Left forelimb (tissue), 1 donor: ENCODE results near the gene COX8C.
"Not testable (repeated sequence)": the region's sequence is repeated elsewhere in the genome, so short reads cannot be mapped to it uniquely, and the experiment has no call there.

Experiments used
- DNase-seq: peaks from one replicate; pipeline ENCODE4 v3.0.0-alpha.2; 2018; ENCODE audit warnings: low spot score

COX8C gene

DNA sequence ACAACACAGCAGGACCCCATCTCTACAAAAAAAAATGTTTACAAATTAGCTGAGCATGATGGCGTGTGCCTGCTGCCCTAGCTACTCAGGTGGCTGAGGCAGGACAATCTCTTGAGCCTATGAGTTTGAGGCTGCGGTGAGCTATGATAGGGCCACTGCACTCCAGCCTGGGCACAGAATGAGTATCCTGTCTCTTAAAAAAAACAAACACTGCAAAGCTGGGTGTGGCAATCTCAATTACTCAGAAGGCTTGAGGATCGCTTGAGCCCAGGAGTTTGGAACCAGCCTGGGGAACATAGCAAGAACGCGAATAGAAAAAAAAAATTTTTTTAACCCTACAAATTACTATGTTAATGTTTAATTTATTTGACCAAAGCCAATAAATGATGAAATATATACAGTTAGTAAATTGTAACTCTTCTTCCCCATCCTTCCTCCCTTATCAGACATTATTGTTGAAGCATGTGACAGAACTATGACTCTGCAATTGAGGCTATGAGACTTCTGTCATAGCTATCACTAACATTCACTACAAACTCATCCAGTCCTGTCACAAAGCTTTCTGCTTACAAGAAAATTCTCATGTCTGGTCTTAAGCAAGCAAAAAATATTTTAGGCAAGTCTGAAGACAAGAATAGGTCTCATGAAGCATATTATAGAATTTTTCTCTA is 23.9 kb upstream of the COX8C start:
- DNase-seq: no peak

DNA sequence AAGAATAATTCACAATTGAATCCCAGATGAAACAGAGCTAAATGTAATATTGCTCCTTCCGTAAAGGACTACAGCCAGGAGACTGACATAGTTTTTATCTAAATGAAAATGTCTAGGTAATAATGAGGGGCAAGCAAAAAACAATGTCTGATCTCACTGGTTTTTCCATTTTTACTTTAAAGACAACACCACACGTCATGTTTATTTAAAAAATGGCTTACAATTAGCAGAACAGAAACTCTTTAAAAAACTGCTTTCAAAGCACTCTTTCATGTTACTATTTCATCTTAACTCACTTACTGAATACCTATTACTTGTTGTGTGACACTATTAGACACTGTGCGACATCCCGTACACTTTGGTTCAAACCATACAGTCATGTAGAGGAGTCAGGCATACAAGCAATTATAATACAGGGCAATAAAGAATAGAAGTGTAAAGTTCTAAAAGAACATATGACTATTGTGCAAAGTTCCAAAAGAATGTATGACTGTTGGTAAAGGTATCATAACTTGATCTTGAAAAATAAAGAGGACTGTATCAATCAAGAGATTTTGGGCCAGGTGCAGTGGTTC is 23.3 kb upstream of the COX8C start:
- DNase-seq: no peak

DNA sequence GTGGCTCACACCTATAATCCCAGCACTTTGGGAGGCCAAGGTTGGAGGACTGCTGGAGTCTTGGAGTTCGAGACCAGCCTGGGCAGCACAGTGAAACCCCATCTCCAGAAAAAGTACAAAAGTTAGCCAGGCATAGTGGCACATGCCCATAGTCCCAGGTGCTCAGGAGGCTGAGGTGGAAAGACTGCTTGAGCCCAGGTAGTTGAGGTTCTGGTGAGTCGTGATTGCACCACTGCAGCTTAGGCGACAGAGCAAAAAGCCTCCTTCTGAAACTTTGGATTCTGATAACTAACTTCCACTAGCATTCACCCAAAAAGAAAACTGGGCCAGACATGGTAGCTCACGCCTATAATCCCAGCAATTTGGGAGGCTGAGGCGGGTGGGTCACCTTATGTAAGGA is 20.8 kb upstream of the COX8C start:
- DNase-seq: no peak

DNA sequence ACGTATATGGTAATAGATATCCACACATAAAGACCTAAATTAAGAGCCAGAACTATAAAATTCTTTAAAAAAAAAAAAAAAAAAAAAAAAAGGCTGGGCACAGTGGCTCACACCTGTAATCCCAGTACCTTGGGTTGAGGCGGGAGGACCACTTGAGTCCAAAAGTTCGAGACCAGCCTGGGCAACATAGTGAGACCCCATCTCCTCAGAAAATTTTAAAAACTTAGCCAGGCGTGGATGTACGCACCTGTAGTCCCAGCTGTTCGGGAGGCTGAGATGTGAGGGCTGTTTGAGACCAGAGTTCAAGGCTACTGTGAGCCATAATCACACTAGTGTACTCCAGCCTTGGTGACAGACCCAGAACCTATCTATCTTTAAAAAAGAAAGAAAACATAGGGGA is 18.4 kb upstream of the COX8C start:
- no peak for DNase-seq

DNA sequence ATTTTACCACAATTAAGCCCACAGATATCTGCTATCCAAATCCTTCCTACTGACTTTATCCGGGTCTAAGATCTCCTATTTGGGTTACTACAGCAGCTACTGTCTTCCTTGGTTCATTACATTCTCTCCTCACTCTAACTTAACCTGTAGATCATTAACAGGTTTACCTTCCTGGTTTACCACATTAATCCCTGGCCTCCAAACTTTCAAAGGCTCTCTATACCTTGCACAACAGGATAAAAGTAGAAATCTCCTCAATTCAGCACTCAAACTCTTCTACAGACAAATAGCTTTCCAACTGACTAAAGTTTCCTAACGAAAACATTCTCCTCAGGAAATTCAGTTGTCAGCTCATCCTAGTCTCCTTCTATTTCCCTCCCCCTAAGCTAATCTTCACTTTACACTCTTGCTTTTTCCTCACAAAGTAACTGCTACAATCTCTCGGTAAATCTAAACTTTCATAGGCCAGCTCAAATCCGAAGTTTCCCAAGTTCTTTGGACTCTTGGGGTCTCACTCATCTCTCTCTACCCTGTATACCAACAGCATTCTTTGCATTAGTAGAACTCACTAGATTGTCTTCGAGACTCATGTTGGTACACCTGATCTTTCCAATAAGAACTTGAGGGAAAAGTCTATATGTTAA is 16.9 kb upstream of the COX8C start:
- DNase-seq: no peak

DNA sequence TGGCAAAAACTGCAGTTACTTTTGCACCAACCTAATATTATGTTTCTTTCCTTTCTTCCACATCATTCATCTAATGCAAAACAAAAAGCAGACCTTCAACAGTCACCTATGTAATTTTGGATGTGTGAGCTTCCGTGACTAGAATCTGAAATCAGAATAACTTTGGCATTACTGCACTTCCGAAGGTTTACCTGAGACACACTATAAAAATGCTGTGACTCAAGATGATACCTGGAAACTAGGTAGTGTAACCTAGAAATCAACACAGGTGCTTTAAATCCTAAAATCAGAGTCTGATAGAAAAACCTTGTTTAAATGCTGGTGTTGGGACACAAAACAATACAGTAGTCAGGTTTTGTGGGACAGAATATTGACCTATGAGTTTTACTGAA is 16.4 kb upstream of the COX8C start:
- no peak for DNase-seq

DNA sequence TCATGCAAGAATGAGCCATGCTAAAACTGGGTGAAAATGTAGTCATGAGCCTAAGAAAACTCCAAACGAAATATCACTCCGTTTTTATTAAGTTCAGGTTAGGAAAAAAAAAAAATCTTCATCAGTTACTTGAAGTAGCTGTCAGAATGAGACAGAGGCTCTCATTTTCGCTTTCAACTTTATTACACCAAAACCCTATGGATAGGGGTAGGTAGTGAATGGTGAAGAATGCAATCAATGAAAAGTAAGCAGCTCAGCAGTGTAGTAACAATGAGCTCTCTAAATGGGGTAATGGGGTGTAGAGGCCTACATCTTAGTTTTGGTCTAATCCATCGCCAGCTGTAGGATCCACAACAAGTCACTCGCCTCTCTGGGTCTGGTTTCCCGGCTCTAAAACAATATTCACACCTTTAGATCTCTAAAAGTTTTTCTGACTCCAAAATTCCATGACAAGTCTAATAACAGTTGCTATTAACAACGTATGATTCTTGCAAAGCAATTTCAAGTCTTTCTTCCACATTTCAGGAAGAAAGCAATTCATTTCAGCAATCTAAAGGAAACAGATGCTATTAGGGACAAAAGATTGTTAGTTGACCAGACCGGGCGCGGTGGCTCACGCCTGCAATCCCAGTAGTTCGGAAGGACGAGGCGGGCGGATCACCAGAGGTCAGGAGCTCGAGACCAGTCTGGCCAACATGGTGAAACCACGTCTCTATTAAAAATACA is 15.8 kb upstream of the COX8C start:
- DNase-seq: no peak

DNA sequence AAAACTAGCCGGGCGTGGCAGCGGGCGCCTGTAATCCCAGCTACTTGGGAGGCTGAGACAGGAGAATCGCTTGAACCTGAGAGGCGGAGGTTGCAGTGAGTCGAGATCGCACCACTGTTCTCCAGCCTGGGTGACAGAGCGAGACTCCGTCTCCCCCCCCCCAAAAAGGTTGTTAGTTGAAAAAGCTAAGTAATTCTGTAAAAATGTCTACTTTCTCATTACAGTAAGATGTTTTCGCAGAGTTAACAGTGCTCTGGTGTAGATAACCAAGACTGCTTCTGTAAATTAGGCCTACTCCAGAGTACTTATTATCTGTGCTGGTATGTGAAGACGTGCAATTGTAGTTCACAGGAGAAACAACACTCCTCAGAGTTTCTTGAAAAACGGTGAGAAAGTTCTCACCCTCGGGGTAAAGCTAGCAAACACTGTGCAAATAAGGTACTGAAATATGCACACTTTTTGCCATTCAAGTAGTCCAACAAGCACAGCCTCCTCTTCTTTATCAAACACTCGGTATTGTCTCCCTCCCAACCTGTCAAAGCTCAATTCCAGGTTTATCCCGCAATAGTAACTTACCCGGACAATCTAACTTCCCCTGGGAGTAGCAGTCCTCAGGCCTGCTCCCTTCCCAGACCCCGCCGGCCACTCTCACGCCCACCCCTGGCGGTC is 15.1 kb upstream of the COX8C start:
- no peak for DNase-seq

DNA sequence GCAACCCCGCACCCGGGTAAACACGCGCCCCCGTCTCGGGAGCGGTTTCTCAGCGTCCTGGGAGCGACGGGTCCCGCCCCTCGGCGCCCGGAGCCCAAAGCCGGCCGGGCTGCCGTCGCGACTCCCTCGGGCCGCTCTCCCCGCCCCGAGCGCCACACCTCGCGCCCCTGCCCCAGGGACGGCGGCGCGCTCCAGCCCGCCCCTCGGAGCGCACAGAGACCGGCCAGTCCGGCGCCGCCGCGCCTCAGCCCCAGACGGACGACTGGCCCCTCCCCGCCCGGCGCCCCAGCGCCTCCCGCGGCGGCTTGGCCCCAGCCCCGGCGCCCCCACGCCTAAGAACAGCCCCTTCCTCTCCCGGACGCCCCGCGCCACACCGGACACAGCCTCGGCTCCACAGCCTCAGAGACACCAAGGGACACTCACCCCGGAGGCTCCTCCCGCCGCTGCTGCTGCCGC is 14.6 kb upstream of the COX8C start:
- peak; percentile 68 for DNase-seq

DNA sequence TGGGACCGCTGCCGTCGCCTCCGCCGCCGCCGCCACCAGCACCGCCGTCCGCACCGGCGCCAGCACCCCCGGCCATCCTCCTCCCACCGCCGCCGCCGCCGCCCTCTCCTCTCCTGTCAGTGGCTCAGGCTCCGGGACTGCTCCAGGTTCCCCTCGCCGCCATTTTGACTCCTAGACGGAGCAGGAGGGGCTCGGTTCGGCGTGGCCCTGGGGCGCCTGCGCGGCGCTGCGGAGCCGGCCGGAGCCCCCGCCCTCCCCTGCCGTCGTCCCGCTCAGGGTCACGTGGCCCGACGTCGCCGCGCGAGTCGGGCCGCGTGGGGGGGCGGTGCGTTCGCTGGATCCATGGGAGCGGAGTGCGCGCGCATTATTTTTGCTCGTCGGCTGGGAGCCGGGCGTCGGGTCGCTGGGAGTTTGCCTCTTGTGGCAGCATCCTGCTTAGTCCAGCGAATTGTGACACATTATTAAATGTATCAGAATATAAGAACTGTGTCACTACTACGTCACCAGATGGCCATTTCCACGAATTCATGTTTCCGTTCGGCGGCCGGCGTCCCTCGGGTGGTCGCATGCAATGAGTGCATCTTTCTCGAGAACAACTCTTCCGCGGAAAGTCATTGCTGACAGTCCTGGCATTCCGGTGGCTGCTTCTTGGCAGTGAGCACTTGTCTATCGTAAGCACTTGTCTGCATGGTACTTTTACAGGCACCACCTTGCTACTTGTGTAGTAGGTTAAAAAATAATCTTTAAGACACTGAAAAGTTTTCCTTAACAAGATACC is 13.9 kb upstream of the COX8C start, which contains the start of gene BTBD7:
Gene BTBD7 (minus strand): TSS at position 184 of the 778 bp plus-strand sequence. CDS start 36,985 bp downstream, outside the sequence.
- peak; percentile 96 for DNase-seq

DNA sequence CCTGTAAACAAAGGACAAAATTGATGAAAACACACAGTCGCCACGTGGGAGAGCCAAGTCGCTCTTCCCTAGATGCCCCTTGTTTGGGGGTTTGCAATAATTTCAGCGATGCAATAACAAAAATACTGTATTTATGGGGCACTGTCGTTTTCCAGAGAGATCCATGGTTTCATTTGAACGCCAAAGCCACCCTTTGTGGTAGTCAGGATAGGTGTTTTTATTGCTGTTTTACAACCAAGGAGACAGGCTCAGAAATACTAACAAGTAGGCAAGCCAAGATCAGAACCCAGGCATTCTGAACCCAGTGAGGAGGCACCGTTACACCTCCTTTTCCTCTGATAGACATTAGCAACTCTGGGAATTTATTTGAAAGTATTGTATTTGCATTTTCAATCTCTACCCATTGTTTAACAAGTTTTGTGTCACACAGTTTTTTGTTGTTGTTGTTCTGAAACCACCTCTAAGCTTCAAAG is 13.3 kb upstream of the COX8C start:
- no peak for DNase-seq

DNA sequence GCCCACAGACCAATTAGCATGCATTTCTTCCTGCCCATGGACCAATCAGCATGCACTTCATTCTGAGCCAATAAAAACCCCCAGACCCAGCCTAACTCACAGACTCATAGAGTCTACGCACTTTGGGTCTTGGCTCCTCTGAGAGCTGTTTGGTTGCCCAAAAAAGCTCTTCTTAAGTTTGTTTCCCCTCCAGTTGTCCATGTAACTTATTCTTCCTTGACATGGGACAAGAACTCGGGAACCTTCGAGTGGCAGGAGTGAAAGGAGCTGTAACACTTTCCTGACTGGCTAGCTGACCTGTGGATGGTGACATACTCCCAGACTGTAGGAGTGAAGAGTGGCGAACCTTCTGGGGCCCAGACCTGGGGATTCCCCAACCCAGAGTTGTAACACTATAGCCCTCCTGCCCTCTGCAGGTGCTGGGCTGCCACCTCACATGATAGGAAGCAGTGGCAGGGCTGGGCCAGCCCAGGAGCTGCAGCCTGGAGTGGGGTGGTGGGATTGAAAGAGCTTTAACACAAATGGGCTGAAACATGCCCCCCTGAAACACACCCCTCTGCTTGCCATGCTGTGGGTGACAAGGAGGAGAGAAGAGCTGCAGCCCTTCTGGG is 9.7 kb upstream of the COX8C start:
- no peak for DNase-seq

DNA sequence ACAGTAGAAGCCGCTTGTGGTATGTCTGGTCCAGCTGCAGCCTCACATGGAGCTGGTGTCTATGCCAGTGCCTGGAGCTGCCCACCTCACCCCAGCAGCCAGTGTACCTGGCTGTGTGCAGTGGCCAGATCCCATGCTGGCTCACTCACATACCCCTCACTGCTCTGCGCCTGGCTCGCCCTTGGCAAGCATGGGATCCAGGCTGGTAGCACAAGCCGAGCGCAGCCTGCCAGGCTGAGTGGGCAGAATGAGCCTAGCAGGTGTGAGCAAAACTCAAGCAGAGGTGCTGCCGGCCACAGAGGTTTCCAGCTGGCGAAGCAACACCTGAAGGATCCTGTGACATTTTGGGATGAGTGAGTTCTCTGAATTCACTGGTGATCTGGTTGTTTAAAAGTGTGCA is 9.1 kb upstream of the COX8C start:
- no peak for DNase-seq

DNA sequence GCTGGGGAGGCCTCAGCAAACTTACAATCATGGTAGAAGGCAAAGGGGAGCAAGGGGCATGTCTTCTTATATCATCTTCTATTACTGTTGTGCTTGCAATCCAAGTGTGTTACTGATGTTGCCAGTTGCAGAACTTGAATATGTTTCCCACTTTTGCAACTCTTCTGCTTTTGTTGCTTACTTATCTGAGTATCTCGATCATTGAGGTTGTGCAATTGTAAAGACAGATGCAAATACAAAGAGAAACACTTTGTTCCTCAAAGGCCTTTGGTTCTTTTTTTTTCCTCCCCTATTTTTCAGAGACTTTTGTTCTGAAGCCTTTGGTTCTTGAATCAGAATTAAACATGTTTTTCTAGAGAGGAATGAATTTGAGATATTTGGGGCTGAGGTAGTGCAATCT is 3.7 kb upstream of the COX8C start:
- no peak for DNase-seq

DNA sequence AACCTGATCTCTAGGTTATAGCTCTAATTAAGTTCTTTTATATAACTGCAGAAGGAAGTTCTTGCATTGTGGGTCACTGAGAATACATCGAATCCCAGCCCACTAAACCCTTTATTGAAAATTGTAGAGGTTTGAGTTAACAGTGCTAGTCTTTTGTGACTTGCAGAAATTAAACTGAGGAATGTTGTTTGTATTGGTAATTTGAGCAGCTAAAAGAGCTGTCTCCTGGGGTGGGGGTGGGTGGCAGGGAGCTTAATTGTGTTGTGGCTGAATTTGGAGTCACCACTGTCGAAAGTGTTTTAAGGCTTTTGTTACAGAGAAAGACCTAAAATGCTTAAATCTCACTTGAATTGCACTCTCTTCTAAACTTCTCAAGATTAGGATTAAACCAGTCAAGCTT is 3.2 kb upstream of the COX8C start:
- no peak for DNase-seq

DNA sequence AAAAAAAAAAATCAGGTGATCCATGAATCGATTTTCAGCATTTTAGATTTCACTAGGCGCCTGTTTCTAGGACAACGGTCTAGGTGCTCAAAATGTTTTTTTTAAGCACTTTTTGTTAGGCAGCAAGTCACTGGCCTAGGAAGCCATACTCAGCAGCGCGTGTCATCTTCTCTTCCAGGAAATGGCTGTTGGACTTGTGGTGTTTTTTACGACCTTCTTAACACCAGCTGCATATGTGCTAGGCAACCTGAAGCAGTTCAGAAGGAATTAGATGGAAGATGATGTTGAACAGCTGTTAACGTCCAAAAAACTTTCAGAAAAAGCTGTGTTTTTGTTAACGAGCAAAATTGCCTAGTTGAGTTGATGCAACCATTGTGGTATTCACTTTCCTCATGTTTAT is 868 bp downstream of the COX8C start:
- DNase-seq: no peak

DNA sequence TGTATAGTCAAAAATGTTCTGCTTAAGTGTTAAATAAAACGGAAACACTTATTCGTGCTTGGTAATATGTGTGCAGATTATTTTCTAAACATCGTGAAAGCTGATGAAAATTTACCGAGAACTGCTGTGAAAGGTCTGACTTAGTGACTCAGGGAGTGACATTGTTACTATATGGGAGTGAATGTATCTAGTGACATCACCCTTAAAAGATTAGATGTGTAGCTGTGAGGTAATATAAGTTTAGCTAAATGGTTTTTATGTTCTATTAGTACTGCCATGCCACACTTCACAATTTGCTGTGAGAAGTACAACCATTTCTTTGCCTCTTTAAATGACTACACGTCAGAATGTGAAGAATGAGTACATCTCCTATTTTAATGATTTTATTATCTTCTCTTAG is 1.3 kb downstream of the COX8C start:
- no peak for DNase-seq

DNA sequence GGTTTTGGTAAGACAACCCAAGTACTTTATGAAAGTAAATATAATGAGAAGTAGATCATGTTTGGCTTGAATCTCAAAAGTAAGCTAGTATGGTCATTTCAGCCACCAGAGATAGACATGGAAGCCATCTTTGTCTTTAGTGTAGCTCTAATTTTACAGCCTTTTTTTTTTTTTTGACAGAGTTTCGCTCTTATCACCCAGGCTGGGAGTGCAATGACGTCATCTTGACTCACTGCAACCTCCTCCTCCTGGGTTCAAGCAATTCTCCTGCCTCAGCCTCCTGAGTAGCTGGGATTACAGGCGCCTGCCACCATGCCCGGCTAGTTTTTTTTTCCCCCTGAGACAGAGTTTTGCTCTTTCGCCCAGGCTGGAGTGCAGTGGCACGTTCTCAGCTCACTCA is 7.9 kb downstream of the COX8C start:
- not testable (repeated sequence) for DNase-seq

DNA sequence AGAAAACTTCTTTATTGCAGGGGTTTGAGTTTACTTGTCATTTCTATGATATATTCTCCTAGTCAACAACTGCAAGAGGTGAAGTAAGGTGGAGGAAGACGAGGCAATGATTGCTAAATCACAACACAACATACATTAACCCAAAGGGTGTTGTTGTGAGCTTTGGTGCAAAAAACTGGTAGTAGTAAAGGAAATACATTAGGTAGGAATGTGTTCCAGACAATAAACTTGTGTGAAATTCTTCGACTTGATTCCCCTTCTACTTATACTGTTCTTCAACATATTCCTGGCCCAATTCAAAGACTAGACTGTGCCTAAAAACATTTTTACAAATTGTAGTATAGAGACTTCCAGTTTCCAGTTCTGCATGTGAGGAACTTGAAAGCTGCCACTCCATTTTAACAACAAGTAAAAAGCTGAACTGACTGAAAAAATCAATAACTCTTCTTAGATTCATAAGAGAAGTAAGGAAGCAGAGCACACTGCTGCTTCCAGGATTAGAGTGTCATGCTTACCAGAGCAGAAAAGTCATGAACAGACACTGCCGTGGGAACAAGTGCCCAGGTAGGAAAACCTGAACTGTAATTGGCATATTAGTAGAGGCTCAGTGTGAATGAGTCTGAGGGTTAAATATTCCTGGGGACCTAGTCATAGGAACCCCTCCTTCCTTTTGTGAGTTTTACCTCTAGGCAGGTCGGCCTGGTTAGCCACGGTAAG is 22.2 kb downstream of the COX8C start:
- no peak for DNase-seq

DNA sequence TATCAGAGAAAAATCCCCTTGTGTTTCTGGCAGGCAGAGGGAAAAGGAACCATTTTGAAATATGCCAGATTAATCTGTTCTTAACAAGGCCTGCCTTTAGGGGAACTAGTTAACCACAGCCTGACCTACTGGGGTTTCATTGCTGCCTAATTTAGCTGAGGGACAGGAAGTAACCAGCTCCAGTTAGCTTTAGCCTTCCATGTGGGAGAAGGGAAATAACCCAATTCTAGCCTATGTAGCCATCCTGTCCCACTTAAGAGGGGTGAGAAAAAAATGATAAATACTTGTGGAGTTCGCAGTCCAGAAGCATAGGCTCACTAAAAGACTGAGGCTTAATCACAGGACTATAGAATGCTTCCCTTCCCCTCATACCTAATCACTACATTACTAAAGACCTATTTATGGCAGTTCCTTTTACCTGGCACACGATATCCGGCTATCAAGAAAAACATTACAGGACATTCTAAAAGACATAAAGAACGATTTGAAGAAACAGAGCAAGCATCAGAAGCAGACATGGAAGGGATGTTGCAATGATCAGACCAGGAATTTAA is 22.8 kb downstream of the COX8C start:
- no peak for DNase-seq
